ENCODE data around the gene UGT1A6. TPM values are rescaled to one million over a fixed set of nuclear protein-coding genes. Genes with fewer than 3 reads are reported as not detected.

Gene UGT1A6
- total RNA-seq, 1 experiment from 2014 or later, result not detected

GRCh38 chr2:233769260-233769659 lies 76.6 kb downstream of the UGT1A6 start:
- POLR2A ChIA-PET (ENCODE audit: low non-redundant PET), result no interaction called here
- TF ChIP-seq EZH2 (IDR thresholded peaks at IDR 0.05; ENCODE audit: borderline replicate concordance, low read depth, low read length, poor library complexity, severe bottlenecking) (no peak), CTCF (conservative IDR thresholded peaks at IDR 0.05; ENCODE audit: low read depth, low read length) (no peak)
- Histone ChIP-seq H3K9me3 (ENCODE audit: low read depth, low read length, poor library complexity, severe bottlenecking) (no peaks in the 10 kb centered on the region), H3K36me3 (ENCODE audit: insufficient read depth, low read length, poor library complexity, severe bottlenecking) (no peaks in the 10 kb centered on the region), H3K4me1 (ENCODE audit: insufficient read depth, low read length, poor library complexity, severe bottlenecking) (no peaks in the 10 kb centered on the region), H3K4me3 (ENCODE audit: low read depth, low read length, poor library complexity, severe bottlenecking) (no peak overlapping the region), H3K27me3 (replicated peaks; ENCODE audit: insufficient read depth, low read depth, low read length, poor library complexity) (no peaks in the 10 kb centered on the region), H3K27ac (ENCODE audit: low read depth, low read length, poor library complexity, severe bottlenecking) (no peak overlapping the region)
- no TSS peak for BruUV-seq (replicated peaks)
- no peak for DNase-seq (ENCODE audit: low spot score)
- CTCF ChIA-PET, result no interaction called here
- intact Hi-C loops (cut with micrococcal nuclease; ENCODE audit: unreplicated experiment), result no loop called here

- BruUV-seq (replicated peaks), result no TSS peak
- ChIA-PET CTCF (no interaction called here), POLR2A (ENCODE audit: low non-redundant PET) (no interaction called here)
- no peak for TF ChIP-seq EZH2 (IDR thresholded peaks at IDR 0.05; ENCODE audit: borderline replicate concordance, low read depth, low read length, poor library complexity, severe bottlenecking)
- TF ChIP-seq CTCF (conservative IDR thresholded peaks at IDR 0.05; ENCODE audit: low read depth, low read length), result no peak
- H3K36me3 ChIP-seq (ENCODE audit: insufficient read depth, low read length, poor library complexity, severe bottlenecking), result no peaks in the 10 kb centered on the region
- no peak for DNase-seq (ENCODE audit: low spot score)
- H3K4me3 ChIP-seq (ENCODE audit: low read depth, low read length, poor library complexity, severe bottlenecking), result no peak overlapping the region
- intact Hi-C loops (cut with micrococcal nuclease; ENCODE audit: unreplicated experiment), result no loop called here
- H3K27me3 ChIP-seq (replicated peaks; ENCODE audit: insufficient read depth, low read depth, low read length, poor library complexity), result no peaks in the 10 kb centered on the region
- no peaks in the 10 kb centered on the region for H3K9me3 ChIP-seq (ENCODE audit: low read depth, low read length, poor library complexity, severe bottlenecking)
- no peak overlapping the region for H3K27ac ChIP-seq (ENCODE audit: low read depth, low read length, poor library complexity, severe bottlenecking)
- no peaks in the 10 kb centered on the region for H3K4me1 ChIP-seq (ENCODE audit: insufficient read depth, low read length, poor library complexity, severe bottlenecking)
Measured at GRCh38 chr2:233772153-233772552, 79.5 kb downstream of the UGT1A6 start.

- TF ChIP-seq EZH2 (IDR thresholded peaks at IDR 0.05; ENCODE audit: borderline replicate concordance, low read depth, low read length, poor library complexity, severe bottlenecking), result no peak
- TF ChIP-seq CTCF (conservative IDR thresholded peaks at IDR 0.05; ENCODE audit: low read depth, low read length), result no peak
- H3K27ac ChIP-seq (ENCODE audit: low read depth, low read length, poor library complexity, severe bottlenecking), result no peak overlapping the region
- H3K4me1 ChIP-seq (ENCODE audit: insufficient read depth, low read length, poor library complexity, severe bottlenecking), result no peaks in the 10 kb centered on the region
- ChIA-PET CTCF (no interaction called here), POLR2A (ENCODE audit: low non-redundant PET) (no interaction called here)
- no peak overlapping the region for H3K4me3 ChIP-seq (ENCODE audit: low read depth, low read length, poor library complexity, severe bottlenecking)
- BruUV-seq (replicated peaks), result no TSS peak
- intact Hi-C loops (cut with micrococcal nuclease; ENCODE audit: unreplicated experiment), result no loop called here
- no peak for DNase-seq (ENCODE audit: low spot score)
- H3K36me3 ChIP-seq (ENCODE audit: insufficient read depth, low read length, poor library complexity, severe bottlenecking), result no peaks in the 10 kb centered on the region
- no peaks in the 10 kb centered on the region for H3K9me3 ChIP-seq (ENCODE audit: low read depth, low read length, poor library complexity, severe bottlenecking)
- H3K27me3 ChIP-seq (replicated peaks; ENCODE audit: insufficient read depth, low read depth, low read length, poor library complexity), result no peaks in the 10 kb centered on the region
Measured at GRCh38 chr2:233772583-233772982, 79.9 kb downstream of the UGT1A6 start.

Measured in A673 (cell line).